GM18867 (cell line): Measurements from ENCODE around the gene CD109.
A peak's percentile ranks its signal among the peaks of the same experiment; 100 is the strongest.
"Not testable (repeated sequence)": the region's sequence is repeated elsewhere in the genome, so short reads cannot be mapped to it uniquely, and the experiment has no call there.

ENCODE experiments used
- ATAC-seq: cut with Tn5 transposase; IDR thresholded peaks from one replicate; pipeline ENCODE4 v1.9.1; 2021; ENCODE audit warnings: mild to moderate bottlenecking, moderate library complexity; ENCODE audit not compliant: unreplicated experiment

The CD109 gene

DNA sequence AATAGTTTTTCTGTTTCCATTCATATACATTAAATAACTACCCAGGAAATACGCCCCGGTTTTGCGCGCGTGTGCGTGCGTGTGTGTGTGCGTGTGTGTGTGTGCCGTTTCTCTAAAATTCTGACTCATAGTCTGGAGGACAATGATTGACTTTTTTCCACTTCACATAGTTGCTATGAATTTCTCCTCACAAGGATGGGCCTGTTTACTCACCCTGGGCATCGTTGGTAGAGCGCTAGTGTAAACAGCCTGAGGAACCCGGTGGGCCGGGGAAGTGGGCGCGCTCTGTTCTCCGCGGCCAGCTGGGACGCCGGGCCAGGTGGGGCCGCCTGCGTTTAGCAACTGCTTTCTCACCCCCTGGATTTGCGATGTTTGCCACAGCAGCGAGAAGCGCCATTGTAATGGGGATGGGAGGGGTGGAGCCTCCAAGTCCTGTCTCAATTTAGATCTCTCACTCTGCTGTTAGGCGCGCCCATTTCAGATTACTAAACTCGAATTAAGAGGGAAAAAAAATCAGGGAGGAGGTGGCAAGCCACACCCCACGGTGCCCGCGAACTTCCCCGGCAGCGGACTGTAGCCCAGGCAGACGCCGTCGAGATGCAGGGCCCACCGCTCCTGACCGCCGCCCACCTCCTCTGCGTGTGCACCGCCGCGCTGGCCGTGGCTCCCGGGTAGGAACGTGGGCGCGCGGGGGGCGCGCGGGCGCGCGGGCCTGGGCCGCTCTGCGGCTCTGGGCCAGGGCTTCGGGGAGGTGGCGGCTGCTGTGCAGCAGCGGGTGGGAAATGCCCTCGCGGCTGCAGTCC is at the start of gene CD109:
Gene CD109, plus strand, starts transcription at position 585 of the 803 bp plus-strand sequence. Its CDS starts 13 bp downstream, at position 598.
- ATAC-seq: peak; percentile 61

DNA sequence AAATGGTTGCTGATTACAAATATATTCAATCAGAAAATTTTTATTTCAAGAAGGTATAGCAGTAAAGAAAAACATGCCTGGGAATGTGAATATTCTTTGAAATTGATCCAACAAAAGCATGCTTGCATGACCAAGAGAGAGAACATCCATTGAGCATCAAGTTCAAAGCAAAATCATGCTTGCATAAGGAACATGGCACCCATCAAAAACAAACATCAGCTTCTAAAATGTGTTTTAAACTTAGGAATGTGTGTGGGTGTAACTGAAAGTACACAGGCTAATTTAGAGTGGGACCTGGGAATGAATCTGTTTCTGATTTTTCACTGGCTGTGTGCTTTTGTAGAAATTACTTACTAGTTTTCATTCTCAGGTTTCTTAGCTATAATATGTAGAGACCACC is 47.8 kb upstream of the CD109 start:
- ATAC-seq: no peak

GRCh38 chr6:73649783-73650182 is 46.2 kb upstream of the CD109 start:
- ATAC-seq: no peak

GRCh38 chr6:73652637-73653570 is 43.1 kb upstream of the CD109 start:
- peak; percentile 53 for ATAC-seq

- peak; percentile 83 for ATAC-seq
Measured at GRCh38 chr6:73653571-73654424, 42.2 kb upstream of the CD109 start, which contains the start of gene SLC17A5. Gene SLC17A5, minus strand, starts transcription at chr6:73653992. Its CDS starts 106 bp downstream, at chr6:73653886.

- no peak for ATAC-seq
Measured at GRCh38 chr6:73655341-73655917, 40.6 kb upstream of the CD109 start.

DNA sequence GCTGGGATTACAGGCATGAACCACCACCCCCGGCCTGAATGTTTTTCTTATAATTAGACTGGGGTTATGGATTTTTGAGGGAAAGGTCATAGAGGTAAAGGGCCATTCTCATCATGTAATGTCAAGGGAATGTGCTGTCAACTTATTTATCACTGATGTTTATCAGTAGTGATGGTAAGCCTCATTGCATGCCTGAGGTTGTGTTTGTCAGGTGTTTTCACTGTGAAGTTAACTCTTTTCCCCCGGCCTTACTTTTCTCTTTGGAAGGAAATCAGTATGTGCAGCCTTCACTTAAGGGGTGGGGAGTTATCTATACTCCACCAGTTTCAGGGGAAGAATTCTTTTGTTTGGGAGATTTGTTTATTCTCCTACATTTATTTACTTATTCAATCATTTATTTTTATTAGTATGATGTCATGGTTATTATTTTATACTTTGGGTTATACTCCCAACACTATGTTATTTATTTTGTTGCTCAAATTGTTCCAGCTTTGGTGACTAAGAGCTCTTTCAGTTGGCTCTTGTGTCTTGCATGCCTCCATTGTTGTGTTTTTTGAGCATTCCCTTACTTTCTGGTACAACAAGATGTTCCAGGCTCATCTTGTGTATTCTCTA is 39.4 kb upstream of the CD109 start:
- no peak for ATAC-seq

DNA sequence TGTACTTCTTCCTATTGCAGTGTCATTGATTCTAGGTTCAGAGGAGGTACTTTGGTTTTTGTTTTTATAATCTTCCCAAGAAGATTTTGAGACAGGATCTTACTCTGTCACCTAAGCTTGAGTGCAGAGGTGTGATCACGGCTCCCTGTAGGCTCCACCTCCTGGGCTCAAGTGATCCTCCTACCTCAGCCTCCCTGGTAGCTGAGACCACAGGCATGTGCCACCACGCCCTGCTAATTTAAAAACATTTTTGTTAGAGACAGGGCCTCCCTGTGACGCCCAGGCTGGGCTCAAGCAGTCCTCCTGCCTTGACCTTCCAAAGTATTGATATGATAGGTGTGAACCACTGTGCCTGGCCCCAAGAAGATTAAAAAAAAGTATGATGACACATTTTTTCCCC is 38.8 kb upstream of the CD109 start:
- no peak for ATAC-seq

DNA sequence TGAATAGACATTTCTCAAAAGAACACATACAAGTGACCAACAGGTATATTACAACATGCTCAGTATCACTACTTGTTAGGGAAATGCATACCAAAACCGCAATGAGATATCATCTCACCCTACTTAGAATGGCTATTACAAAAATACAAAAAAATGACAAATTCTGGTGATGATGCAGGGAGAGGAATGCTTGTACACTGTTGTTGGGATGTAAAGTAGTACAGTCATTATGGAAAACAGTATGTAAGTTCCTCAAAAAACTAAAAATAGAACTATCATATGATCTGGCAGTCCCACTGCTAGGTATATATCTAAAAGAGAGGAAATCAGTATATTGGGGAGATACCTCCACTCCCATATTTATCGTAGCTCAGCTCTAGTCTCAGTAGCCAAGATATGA is 31.3 kb upstream of the CD109 start:
- ATAC-seq: no peak

DNA sequence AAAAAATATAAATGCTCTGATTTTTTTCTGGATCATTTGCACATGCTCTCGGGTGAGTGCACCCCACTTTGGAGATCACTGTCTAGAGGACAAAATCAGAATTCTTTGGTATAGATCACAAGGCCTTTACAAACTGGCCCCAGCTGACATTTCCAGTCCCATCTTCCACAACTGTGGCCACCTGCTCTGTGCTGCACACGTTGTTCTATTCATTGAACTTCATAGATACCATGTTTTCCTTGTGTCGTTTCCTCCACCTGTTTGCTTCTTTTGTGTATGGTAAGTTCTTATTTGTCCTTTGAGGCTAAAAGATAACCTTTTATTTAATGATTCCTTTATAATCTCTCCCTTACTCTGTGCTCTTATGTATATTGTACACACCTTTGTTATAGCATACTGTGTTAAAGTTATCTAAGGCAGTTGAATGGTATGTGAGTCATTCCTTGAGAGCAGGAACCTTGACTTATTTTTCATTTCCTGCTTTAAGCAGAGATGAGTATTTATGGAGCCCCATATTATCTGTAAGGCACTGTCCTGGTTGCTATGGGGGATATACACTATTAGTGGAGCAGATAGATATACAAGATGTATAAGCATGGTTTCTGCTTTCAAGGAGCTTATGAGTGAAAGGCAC is 30.2 kb upstream of the CD109 start:
- peak; percentile 75 for ATAC-seq

DNA sequence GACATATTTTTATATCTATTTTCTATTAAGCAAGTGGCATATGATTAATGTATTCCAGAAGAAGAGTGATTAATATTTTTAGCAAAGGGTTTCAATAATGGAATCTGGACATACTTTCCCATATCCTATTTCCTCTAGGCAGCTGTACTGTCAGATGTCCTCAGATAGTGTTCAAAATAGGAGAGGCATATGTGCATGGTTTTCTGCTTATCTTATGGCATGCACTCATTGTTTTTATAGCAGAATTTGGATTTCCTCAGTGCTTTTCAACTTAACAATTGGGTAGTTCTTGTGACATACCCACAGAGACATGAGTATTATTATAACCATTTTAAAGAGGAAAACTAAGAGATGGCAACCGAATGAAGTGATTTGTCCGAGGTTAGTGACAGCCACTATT is 29.6 kb upstream of the CD109 start:
- ATAC-seq: no peak

GRCh38 chr6:73667798-73668197 is 28.2 kb upstream of the CD109 start:
- ATAC-seq: peak; percentile 57

DNA sequence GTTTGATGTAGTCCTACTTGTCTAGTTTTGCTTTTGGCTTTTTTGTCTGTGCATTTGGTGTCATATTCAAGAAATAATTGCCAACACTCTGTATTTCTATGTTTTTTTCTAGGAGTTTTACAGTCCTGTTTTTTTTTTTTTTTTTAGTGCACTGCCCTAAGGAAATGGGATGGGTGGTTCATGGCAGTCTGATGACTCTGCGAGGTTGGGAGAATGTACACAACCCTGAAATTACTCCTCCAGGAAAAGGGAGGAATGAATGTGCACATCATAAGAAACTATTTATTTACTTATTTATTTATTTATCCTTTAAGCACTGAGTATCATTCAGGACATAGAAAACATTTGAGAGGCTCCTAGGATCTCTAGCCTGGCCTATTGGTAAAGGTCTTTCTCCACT is 27.0 kb upstream of the CD109 start:
- no peak for ATAC-seq

- ATAC-seq: no peak
Measured at GRCh38 chr6:73671911-73672685, 23.9 kb upstream of the CD109 start.

DNA sequence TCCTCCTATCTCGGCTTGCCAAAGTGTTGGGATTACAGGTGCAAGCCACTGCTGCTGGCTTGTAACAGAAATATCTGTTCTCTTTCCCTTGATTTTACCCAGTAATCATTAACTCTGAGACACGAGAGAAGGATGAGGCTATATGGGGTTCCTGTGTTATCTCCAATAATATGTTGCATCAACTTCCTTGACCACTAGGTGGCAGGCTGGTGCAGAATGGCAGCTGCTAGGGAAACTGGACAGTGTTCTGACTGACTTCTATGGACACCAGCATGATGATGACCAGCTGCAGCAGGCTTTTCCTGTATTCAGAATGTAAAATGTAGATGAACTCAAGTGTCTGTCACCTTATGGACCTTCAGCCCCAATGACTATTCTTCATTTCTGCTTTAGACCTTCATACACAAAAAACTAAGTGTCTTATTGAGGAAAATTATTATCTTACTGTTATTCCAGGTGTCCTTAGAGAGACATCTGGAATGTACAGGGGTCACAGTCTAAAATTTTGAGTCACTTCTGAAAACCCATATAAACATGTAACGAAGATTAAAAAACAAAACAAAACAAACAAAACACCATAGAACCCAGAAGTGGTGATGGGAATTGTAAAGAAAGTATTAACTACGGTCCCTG is 20.4 kb upstream of the CD109 start:
- ATAC-seq: peak; percentile 93

- no peak for ATAC-seq
Measured at GRCh38 chr6:73679009-73679408, 17.0 kb upstream of the CD109 start.

DNA sequence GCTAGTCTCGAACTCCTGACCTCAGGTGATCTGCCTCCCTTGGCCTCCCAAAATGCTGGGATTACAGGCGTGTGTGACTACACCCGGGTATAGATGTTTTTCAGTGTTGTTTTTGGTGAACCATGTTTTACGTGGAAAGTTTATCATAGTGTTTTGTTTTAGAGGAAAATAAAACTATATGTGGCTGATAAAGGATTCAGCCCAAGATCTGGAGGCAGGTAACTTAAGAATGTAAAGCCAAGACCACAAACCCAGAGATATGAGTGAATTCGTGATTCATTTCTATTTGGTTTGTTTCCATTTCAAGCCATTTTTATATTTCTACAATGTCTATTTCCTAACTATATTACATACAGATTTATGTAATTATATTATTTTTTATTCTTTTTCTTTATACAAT is 16.2 kb upstream of the CD109 start:
- not testable (repeated sequence) for ATAC-seq

GRCh38 chr6:73680289-73680918 is 15.6 kb upstream of the CD109 start:
- no peak for ATAC-seq
